A549 (cell line): ENCODE results near the gene AGAP5. TPM values are rescaled to one million over a fixed set of nuclear protein-coding genes. Genes with fewer than 3 reads are reported as not detected.
A peak's percentile ranks its signal among the peaks of the same experiment; 100 is the strongest.

Experiments
- ATAC-seq, 2 experiments: fragments of 200-7000 bp in 1 of 2; fragments of >200 bp in 1 of 2; cut with Nextera tagmentation in 1 of 2; cut with Tn5 transposase in 1 of 2; 3 replicates each; pipeline versions ENCODE4 v1.8.0 to v1.9.1; 2018 to 2020; ENCODE audit warnings: mild to moderate bottlenecking in 1 of 2, moderate library complexity in 1 of 2
- CTCF ChIA-PET: fragments of 300-600 bp; sonication (Branson Sonifier 250); formaldehyde crosslinking; extraction: SDS; loops from one replicate; lab custom pipeline; 2021; ENCODE audit warnings: antibody characterized with exemption, inconsistent platforms; lab: Yijun Ruan, JAX
- POLR2A ChIA-PET: fragments of 350-600 bp; formaldehyde crosslinking; extraction: SDS; loops from one replicate; lab custom pipeline; 2021; ENCODE audit warnings: antibody characterized with exemption, inconsistent platforms; lab: Yijun Ruan, JAX
- DNase-seq, 2 experiments: peaks; one replicate each; pipeline versions ENCODE4 v3.0.0 to v3.0.0-alpha.2; 2011 to 2016; ENCODE audit warnings: low read depth in 1 of 2, low spot score in 1 of 2
- FAIRE-seq: peaks from 2 replicates; lab custom pipeline; 2011; peaks lifted over from hg19 to GRCh38; lab: Jason Lieb, UNC
- H3K27ac ChIP-seq, 2 experiments: fragments of >200 bp; sonication (Bioruptor Twin); formaldehyde crosslinking; 3 replicates each; pipeline ENCODE4 v1.5.1; 2016 to 2017
- H3K4me1 ChIP-seq: fragments of >200 bp; sonication (Bioruptor Twin); formaldehyde crosslinking; 3 replicates; pipeline ENCODE4 v1.6.1; 2016
- H3K4me2 ChIP-seq: fragments of >200 bp; sonication (Bioruptor Twin); formaldehyde crosslinking; 3 replicates; pipeline ENCODE4 v1.6.1; 2016
- H3K4me3 ChIP-seq: fragments of >200 bp; sonication (Bioruptor Twin); formaldehyde crosslinking; 3 replicates; pipeline ENCODE4 v1.5.1; 2016
- H3K9me3 ChIP-seq: fragments of >200 bp; sonication (Bioruptor Twin); formaldehyde crosslinking; 3 replicates; pipeline ENCODE4 v1.6.1; 2016
- EHF ChIP-seq: fragments of 250-450 bp; sonication (Bioruptor Pico); IDR thresholded peaks from 2 replicates; pipeline ENCODE4 v1.5.0; 2020; ENCODE audit warnings: mild to moderate bottlenecking
- HMGXB4 ChIP-seq: fragments of 250-450 bp; sonication (Bioruptor Pico); IDR thresholded peaks from 2 replicates; pipeline ENCODE4 v1.5.0; 2021; ENCODE audit warnings: mild to moderate bottlenecking, moderate library complexity, borderline replicate concordance
- PBX3 ChIP-seq: IDR thresholded peaks from 2 replicates; pipeline ENCODE4 v1.6.1; 2012
- WGBS: methylation state at CpG from one replicate; pipeline ENCODE4 v1.1.6; 2017; ENCODE audit errors: missing lambda C conversion rate; 5-methylcytosine and 5-hydroxymethylcytosine counted together
- polyA plus RNA-seq, 4 experiments: library from polyadenylated mRNA; depleted of rRNA in 3 of 4; stranded (reverse); fragments of >200 nt; fragmentation: RNase III in 1 of 4; extraction: RNeasy Plus Mini Kit Qiagen cat#74134 plus additional on column Dnase treatment in 1 of 4; gene quantifications; 2 replicates in 3 of 4; 3 replicates in 1 of 4; pipeline ENCODE4 v1.2.3, GENCODE V29; 2011 to 2017
- small RNA-seq, 6 experiments: library from RNA; depleted of rRNA; stranded (forward); fragments of <200 nt; gene quantifications; one replicate each; pipeline ENCODE3, GENCODE V24; 2012

The AGAP5 gene
- polyA plus RNA-seq, 2 of the 4 experiments (the other 2 are of a cell fraction), result 2.5 to 4.0 TPM

DNA sequence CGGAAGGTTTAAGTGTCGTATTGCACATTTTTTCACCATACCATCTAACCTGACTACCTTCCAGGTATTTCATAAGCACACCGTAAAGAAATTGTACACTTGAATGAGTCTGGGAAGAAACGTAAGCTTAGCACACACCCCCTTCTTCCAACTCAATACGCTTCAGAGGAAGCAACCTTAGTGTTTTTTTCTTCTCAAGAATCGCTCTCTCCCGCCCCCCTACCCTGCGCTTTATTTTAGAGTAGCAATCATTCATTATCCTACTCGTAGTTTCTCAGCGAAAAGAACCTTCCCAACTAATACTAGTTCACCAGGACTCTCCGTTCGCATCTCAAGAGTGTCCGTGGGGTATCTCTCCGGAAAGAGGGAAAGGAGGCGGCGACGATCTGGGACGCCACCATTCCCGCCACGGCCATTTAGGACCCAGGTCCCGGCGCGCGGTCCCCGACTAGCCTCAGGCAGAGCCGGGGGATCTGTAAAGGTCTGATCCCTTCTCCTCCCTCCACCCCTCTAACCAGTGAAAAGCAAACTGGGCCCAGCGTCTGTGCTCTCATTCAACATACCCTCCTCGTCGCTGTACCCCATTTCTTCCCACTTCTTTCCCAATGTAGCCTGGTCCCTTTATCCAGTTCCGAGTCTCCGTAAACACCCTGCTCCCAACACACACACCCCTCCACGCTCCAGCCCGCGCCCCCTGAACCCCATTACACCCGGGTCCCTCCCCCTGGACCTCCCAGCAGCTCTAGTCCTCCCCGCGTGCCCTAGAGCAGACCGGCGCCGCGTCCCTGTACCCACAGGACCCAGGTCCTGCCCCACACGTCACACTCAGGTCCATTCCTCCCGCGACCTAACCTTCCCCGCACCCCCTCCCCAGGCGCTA, 72.7 kb downstream of the AGAP5 start:
- peaks cover 13% of the 10 kb centered on the region for H3K4me1 ChIP-seq
- 4% methylated on average over 34 of the region's 46 CpGs for WGBS
- peak overlapping the region; percentile 89 to 96 for H3K27ac ChIP-seq
- no peaks in the 10 kb centered on the region for H3K9me3 ChIP-seq
- peak overlapping the region; percentile 85 for H3K4me2 ChIP-seq
- H3K4me3 ChIP-seq, result peak overlapping the region; percentile 72
- CTCF ChIA-PET, result interaction anchor here (1.5 to 5.1 kb wide), 2 partner anchors 21 to 96 kb away, joined by 3 to 24 read pairs; no protein-coding TSS in a partner anchor
- DNase-seq, result peak; percentile 27 to 60
- no peak for FAIRE-seq
- POLR2A ChIA-PET, result interaction anchor here (0.6 to 1.6 kb wide), 10 partner anchors 9 to 378 kb away, joined by 3 to 12 read pairs (median 4); partner anchors contain the start of genes DNAJC9 and PPP3CB
- no peak for TF ChIP-seq EHF (CRISPR knock-in tag)
- TF ChIP-seq PBX3, result peak; percentile 24; the same call in 1 of the 2 replicates
- TF ChIP-seq HMGXB4 (CRISPR knock-in tag), result no peak
- ATAC-seq, result peak; percentile 85 to 87

Small RNA genes lying within 50 kb of the gene (small RNA-seq; reads per million reads assigned to genes)
- 0 reads per million in 6 experiments for gene AC022400.4
- 0 reads per million in 6 experiments for gene RNA5SP320

Other genes with a start within 250 kb of the AGAP5 start
- gene PPP3CB, start 202.1 kb downstream of the AGAP5 start, polyA plus RNA-seq (2011; rRNA removed), result 25.4 and 25.7 TPM in 2 replicates
- 20.8 to 22.2 TPM (median 21.6 TPM) in 3 replicates for gene PPP3CB, start 202.1 kb downstream of the AGAP5 start, polyA plus RNA-seq (2017; fragmentation: RNase III; extraction: RNeasy Plus Mini Kit Qiagen cat#74134 plus additional on column Dnase treatment)
- gene USP54, start 106.8 kb downstream of the AGAP5 start, polyA plus RNA-seq (2011; rRNA removed), result 32.5 and 35.4 TPM in 2 replicates
- gene USP54, start 106.8 kb downstream of the AGAP5 start, polyA plus RNA-seq (2017; fragmentation: RNase III; extraction: RNeasy Plus Mini Kit Qiagen cat#74134 plus additional on column Dnase treatment), result 8.3 to 9.0 TPM (median 8.8 TPM) in 3 replicates
- 0.04 TPM in 1 of 2 replicates, not detected in the other for gene MYOZ1, start 56.6 kb downstream of the AGAP5 start, polyA plus RNA-seq (2011; rRNA removed)
- gene MYOZ1, start 56.6 kb downstream of the AGAP5 start, polyA plus RNA-seq (2017; fragmentation: RNase III; extraction: RNeasy Plus Mini Kit Qiagen cat#74134 plus additional on column Dnase treatment), result not detected in 3 replicates
- gene SYNPO2L, start 42.1 kb downstream of the AGAP5 start, polyA plus RNA-seq (2011; rRNA removed), result not detected in 2 replicates
- gene SYNPO2L, start 42.1 kb downstream of the AGAP5 start, polyA plus RNA-seq (2017; fragmentation: RNase III; extraction: RNeasy Plus Mini Kit Qiagen cat#74134 plus additional on column Dnase treatment), result not detected in 3 replicates
- gene SEC24C, start 46.3 kb upstream of the AGAP5 start, polyA plus RNA-seq (2011; rRNA removed), result 84.7 and 121 TPM in 2 replicates
- 52.6 to 54.3 TPM (median 54.1 TPM) in 3 replicates for gene SEC24C, start 46.3 kb upstream of the AGAP5 start, polyA plus RNA-seq (2017; fragmentation: RNase III; extraction: RNeasy Plus Mini Kit Qiagen cat#74134 plus additional on column Dnase treatment)
- gene CHCHD1, start 83.9 kb upstream of the AGAP5 start, polyA plus RNA-seq (2011; rRNA removed), result 67.2 and 75.4 TPM in 2 replicates
- 75.2 to 83.1 TPM (median 80.6 TPM) in 3 replicates for gene CHCHD1, start 83.9 kb upstream of the AGAP5 start, polyA plus RNA-seq (2017; fragmentation: RNase III; extraction: RNeasy Plus Mini Kit Qiagen cat#74134 plus additional on column Dnase treatment)
- gene ZSWIM8, start 87.5 kb upstream of the AGAP5 start, polyA plus RNA-seq (2011; rRNA removed), result 24.3 and 31.7 TPM in 2 replicates
- gene ZSWIM8, start 87.5 kb upstream of the AGAP5 start, polyA plus RNA-seq (2017; fragmentation: RNase III; extraction: RNeasy Plus Mini Kit Qiagen cat#74134 plus additional on column Dnase treatment), result 33.9 to 44.5 TPM (median 43.0 TPM) in 3 replicates
- gene NDST2, start 113.5 kb upstream of the AGAP5 start, polyA plus RNA-seq (2011; rRNA removed), result 11.2 and 12.7 TPM in 2 replicates
- 11.7 to 14.9 TPM (median 14.2 TPM) in 3 replicates for gene NDST2, start 113.5 kb upstream of the AGAP5 start, polyA plus RNA-seq (2017; fragmentation: RNase III; extraction: RNeasy Plus Mini Kit Qiagen cat#74134 plus additional on column Dnase treatment)
- gene CAMK2G, start 176.4 kb upstream of the AGAP5 start, polyA plus RNA-seq (2011; rRNA removed), result 22.6 and 27.5 TPM in 2 replicates
- 22.8 to 26.6 TPM (median 25.5 TPM) in 3 replicates for gene CAMK2G, start 176.4 kb upstream of the AGAP5 start, polyA plus RNA-seq (2017; fragmentation: RNase III; extraction: RNeasy Plus Mini Kit Qiagen cat#74134 plus additional on column Dnase treatment)
- gene PLAU, start 213.0 kb upstream of the AGAP5 start, polyA plus RNA-seq (2011; rRNA removed), result 75.8 and 84.3 TPM in 2 replicates
- 82.6 to 88.3 TPM (median 87.2 TPM) in 3 replicates for gene PLAU, start 213.0 kb upstream of the AGAP5 start, polyA plus RNA-seq (2017; fragmentation: RNase III; extraction: RNeasy Plus Mini Kit Qiagen cat#74134 plus additional on column Dnase treatment)